HG03135 (cell line): Measurements from ENCODE around the gene TMEM17.
"Not testable (repeated sequence)": the region's sequence is repeated elsewhere in the genome, so short reads cannot be mapped to it uniquely, and the experiment has no call there.

ENCODE experiments used
- ATAC-seq: cut with Tn5 transposase; IDR thresholded peaks from one replicate; pipeline ENCODE4 v1.9.1; 2021; ENCODE audit warnings: mild to moderate bottlenecking, moderate library complexity; ENCODE audit not compliant: unreplicated experiment

Gene TMEM17

GRCh38 chr2:62505750-62506420 lies at the start of gene TMEM17:
Gene TMEM17, minus strand, starts transcription at chr2:62506195. Its CDS starts 66 bp downstream, at chr2:62506129.
- ATAC-seq = peak; percentile 79

GRCh38 chr2:62554440-62554839 lies 48.4 kb upstream of the TMEM17 start:
- no peak for ATAC-seq

GRCh38 chr2:62550461-62550860 lies 44.5 kb upstream of the TMEM17 start:
- ATAC-seq = no peak

- no peak for ATAC-seq
Observed at GRCh38 chr2:62547854-62548253, 41.9 kb upstream of the TMEM17 start.

- ATAC-seq = no peak
Observed at GRCh38 chr2:62545261-62545660, 39.3 kb upstream of the TMEM17 start.

GRCh38 chr2:62540408-62541168 lies 34.6 kb upstream of the TMEM17 start:
- ATAC-seq = no peak

- no peak for ATAC-seq
Observed at GRCh38 chr2:62539606-62540407, 33.8 kb upstream of the TMEM17 start.

- ATAC-seq = no peak
Observed at GRCh38 chr2:62538756-62539155, 32.8 kb upstream of the TMEM17 start.

GRCh38 chr2:62537814-62538213 lies 31.8 kb upstream of the TMEM17 start:
- ATAC-seq = no peak

- no peak for ATAC-seq
Observed at GRCh38 chr2:62536873-62537547, 31.0 kb upstream of the TMEM17 start.

- ATAC-seq = not testable (repeated sequence)
Observed at GRCh38 chr2:62535521-62535920, 29.5 kb upstream of the TMEM17 start.

GRCh38 chr2:62531594-62531993 lies 25.6 kb upstream of the TMEM17 start:
- ATAC-seq = no peak

- no peak for ATAC-seq
Observed at GRCh38 chr2:62529758-62530157, 23.8 kb upstream of the TMEM17 start.

- ATAC-seq = no peak
Observed at GRCh38 chr2:62527478-62528210, 21.6 kb upstream of the TMEM17 start.

- no peak for ATAC-seq
Observed at GRCh38 chr2:62526531-62527381, 20.8 kb upstream of the TMEM17 start.

- no peak for ATAC-seq
Observed at GRCh38 chr2:62525549-62526269, 19.7 kb upstream of the TMEM17 start.

GRCh38 chr2:62524293-62524941 lies 18.4 kb upstream of the TMEM17 start:
- ATAC-seq = no peak

- ATAC-seq = not testable (repeated sequence)
Observed at GRCh38 chr2:62521061-62521460, 15.1 kb upstream of the TMEM17 start.
